ENCODE data around the gene FAM25G.

GRCh38 chr10:47449979-47450378 is 41.5 kb downstream of the FAM25G start:
- TF ChIP-seq CTCF (IDR thresholded peaks at IDR 0.05; ENCODE audit: insufficient read depth, low read length, poor library complexity, severe bottlenecking), result no peak
- no peak for TF ChIP-seq EZH2phosphoT487 (conservative IDR thresholded peaks at IDR 0.05; ENCODE audit: low read length)
